ENCODE measurements around the gene YAF2.

Gene YAF2

DNA sequence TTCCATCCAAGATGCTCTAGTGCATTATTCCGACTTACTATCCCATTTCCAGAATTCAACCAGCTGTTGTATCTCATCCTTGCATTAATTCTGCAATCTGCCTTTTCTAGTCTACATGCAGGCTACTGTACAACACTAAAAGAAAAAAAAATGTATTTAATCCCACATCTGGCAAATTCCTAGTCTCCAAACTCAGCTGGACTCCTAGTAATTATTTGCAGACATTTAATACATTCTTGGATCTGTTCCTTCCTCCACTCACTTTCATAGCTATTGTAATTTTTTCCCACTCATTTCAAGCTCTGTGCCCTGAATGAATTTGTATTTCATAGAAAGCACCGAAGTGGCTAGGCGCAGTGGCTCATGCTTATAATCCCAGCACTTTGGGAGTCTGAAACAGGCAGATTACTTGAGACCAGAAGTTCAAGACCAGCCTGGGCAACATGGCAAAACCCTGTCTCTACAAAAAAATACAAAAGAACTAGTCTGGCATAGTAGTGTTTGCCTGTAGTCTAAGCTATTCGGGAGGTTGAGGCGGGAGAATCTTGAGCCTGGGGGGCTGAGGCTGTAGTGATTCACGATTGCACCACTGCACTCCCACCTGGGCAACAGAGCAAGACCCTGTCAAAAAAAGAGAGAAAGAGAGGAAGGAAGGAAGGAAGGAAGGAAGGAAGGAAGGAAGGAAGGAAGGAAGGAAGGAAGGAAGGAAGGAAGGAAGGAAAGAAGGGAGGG is 39.5 kb upstream of the YAF2 start:
- Histone ChIP-seq H3K27ac (ENCODE audit: low read depth, low read length) (no peak overlapping the region), H3K9me3 (ENCODE audit: control insufficient read depth, insufficient read depth, low read length) (no peaks in the 10 kb centered on the region)

DNA sequence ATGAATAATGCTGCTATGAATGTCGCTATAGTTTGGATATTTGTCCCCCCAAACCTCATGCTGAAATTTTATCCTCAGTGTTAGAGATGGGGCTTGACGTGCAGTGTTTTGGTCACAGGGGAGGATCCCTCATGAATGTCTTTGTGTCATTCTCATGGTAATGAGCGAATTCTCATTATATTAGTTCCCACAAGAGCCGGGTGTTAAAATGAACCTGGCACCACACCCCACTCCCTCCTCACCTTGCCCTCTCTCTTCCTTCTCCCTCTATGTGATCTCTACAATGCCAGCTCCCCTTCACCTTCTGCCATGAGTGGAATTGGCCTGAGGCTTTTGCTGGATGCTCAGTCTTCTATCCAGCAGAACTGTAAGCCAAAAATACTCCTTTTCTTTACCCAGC is 37.5 kb upstream of the YAF2 start:
- Histone ChIP-seq H3K9me2 (replicated peaks; ENCODE audit: control insufficient read depth, low read length) (no peaks in the 10 kb centered on the region), H3F3A (ENCODE audit: control insufficient read depth, insufficient read depth) (no peaks in the 10 kb centered on the region), H3K9me3 (ENCODE audit: control insufficient read depth, insufficient read depth, low read length) (no peaks in the 10 kb centered on the region), H3K27me3 (ENCODE audit: control insufficient read depth, low read length) (no peaks in the 10 kb centered on the region), H3K4me1 (ENCODE audit: control insufficient read depth, low read length) (no peaks in the 10 kb centered on the region), H3K27ac (ENCODE audit: low read depth, low read length) (no peak overlapping the region), H3K36me3 (ENCODE audit: control insufficient read depth, low read length) (no peaks in the 10 kb centered on the region), H3K4me3 (ENCODE audit: low read length) (no peak overlapping the region), H4K20me1 (ENCODE audit: control insufficient read depth, insufficient read depth, low read depth, low read length) (no peaks in the 10 kb centered on the region), H3K79me2 (ENCODE audit: control insufficient read depth, low read length) (no peaks in the 10 kb centered on the region), H3K4me2 (ENCODE audit: low read length) (no peak overlapping the region)
- TF ChIP-seq EZH2phosphoT487 (IDR thresholded peaks at IDR 0.05; ENCODE audit: borderline replicate concordance, low read length): no peak
- TF ChIP-seq, protein P1, sequence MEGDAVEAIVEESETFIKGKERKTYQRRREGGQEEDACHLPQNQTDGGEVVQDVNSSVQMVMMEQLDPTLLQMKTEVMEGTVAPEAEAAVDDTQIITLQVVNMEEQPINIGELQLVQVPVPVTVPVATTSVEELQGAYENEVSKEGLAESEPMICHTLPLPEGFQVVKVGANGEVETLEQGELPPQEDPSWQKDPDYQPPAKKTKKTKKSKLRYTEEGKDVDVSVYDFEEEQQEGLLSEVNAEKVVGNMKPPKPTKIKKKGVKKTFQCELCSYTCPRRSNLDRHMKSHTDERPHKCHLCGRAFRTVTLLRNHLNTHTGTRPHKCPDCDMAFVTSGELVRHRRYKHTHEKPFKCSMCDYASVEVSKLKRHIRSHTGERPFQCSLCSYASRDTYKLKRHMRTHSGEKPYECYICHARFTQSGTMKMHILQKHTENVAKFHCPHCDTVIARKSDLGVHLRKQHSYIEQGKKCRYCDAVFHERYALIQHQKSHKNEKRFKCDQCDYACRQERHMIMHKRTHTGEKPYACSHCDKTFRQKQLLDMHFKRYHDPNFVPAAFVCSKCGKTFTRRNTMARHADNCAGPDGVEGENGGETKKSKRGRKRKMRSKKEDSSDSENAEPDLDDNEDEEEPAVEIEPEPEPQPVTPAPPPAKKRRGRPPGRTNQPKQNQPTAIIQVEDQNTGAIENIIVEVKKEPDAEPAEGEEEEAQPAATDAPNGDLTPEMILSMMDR (IDR thresholded peaks at IDR 0.05; ENCODE audit: low read depth, low read length, poor library complexity, severe bottlenecking): no peak

More for the DNA sequence above, 39.5 kb upstream of the YAF2 start:
- Histone ChIP-seq H3K4me2 (ENCODE audit: low read length) (no peak overlapping the region), H3K4me1 (ENCODE audit: control insufficient read depth, low read length) (no peaks in the 10 kb centered on the region), H3K9me2 (replicated peaks; ENCODE audit: control insufficient read depth, low read length) (no peaks in the 10 kb centered on the region), H4K20me1 (ENCODE audit: control insufficient read depth, insufficient read depth, low read depth, low read length) (no peaks in the 10 kb centered on the region), H3K27me3 (ENCODE audit: control insufficient read depth, low read length) (no peaks in the 10 kb centered on the region), H3K79me2 (ENCODE audit: control insufficient read depth, low read length) (no peaks in the 10 kb centered on the region), H3K4me3 (ENCODE audit: low read length) (no peak overlapping the region), H3F3A (ENCODE audit: control insufficient read depth, insufficient read depth) (no peaks in the 10 kb centered on the region), H3K36me3 (ENCODE audit: control insufficient read depth, low read length) (no peaks in the 10 kb centered on the region)
- no peak for TF ChIP-seq EZH2phosphoT487 (IDR thresholded peaks at IDR 0.05; ENCODE audit: borderline replicate concordance, low read length)
- TF ChIP-seq, protein P1 (IDR thresholded peaks at IDR 0.05; ENCODE audit: low read depth, low read length, poor library complexity, severe bottlenecking): no peak

DNA sequence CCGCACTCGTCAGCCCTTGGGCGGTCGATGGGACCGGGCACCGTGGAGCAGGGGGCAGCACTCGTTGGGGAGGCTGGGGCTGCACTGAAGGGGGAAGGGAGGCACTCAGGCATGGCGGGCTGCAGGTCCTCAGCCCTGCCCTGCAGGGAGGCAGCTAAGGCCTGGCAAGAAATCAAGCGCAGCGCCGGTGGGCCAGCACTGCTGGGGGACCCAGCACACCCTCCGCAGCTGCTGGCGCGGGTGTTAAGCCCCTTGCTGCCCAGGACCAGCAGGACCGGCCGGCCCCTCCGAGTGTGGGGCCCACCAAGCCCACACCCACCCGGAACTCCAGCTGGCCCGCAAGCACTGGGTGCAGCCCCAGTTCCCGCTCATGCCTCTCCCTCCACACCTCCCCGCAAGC is 35.7 kb upstream of the YAF2 start:
- H4K20me1 ChIP-seq (ENCODE audit: control insufficient read depth, insufficient read depth, low read depth, low read length): no peaks in the 10 kb centered on the region
- H3K79me2 ChIP-seq (ENCODE audit: control insufficient read depth, low read length): no peaks in the 10 kb centered on the region
- no peak overlapping the region for H3K27ac ChIP-seq (ENCODE audit: low read depth, low read length)
- no peak overlapping the region for H3K4me2 ChIP-seq (ENCODE audit: low read length)
- H3K4me1 ChIP-seq (ENCODE audit: control insufficient read depth, low read length): no peaks in the 10 kb centered on the region
- H3K9me2 ChIP-seq (replicated peaks; ENCODE audit: control insufficient read depth, low read length): no peaks in the 10 kb centered on the region
- H3K36me3 ChIP-seq (ENCODE audit: control insufficient read depth, low read length): no peaks in the 10 kb centered on the region
- H3K9me3 ChIP-seq (ENCODE audit: control insufficient read depth, insufficient read depth, low read length): no peaks in the 10 kb centered on the region
- H3K27me3 ChIP-seq (ENCODE audit: control insufficient read depth, low read length): no peaks in the 10 kb centered on the region
- H3F3A ChIP-seq (ENCODE audit: control insufficient read depth, insufficient read depth): no peaks in the 10 kb centered on the region
- no peak overlapping the region for H3K4me3 ChIP-seq (ENCODE audit: low read length)
- no peak for TF ChIP-seq EZH2phosphoT487 (IDR thresholded peaks at IDR 0.05; ENCODE audit: borderline replicate concordance, low read length)
- TF ChIP-seq, protein P1 (IDR thresholded peaks at IDR 0.05; ENCODE audit: low read depth, low read length, poor library complexity, severe bottlenecking): no peak
